ENCODE data around the gene CSRP1.
A peak's percentile ranks its signal among the peaks of the same experiment; 100 is the strongest.
"Not testable (repeated sequence)": the region's sequence is repeated elsewhere in the genome, so short reads cannot be mapped to it uniquely, and the experiment has no call there.

CSRP1 gene

DNA sequence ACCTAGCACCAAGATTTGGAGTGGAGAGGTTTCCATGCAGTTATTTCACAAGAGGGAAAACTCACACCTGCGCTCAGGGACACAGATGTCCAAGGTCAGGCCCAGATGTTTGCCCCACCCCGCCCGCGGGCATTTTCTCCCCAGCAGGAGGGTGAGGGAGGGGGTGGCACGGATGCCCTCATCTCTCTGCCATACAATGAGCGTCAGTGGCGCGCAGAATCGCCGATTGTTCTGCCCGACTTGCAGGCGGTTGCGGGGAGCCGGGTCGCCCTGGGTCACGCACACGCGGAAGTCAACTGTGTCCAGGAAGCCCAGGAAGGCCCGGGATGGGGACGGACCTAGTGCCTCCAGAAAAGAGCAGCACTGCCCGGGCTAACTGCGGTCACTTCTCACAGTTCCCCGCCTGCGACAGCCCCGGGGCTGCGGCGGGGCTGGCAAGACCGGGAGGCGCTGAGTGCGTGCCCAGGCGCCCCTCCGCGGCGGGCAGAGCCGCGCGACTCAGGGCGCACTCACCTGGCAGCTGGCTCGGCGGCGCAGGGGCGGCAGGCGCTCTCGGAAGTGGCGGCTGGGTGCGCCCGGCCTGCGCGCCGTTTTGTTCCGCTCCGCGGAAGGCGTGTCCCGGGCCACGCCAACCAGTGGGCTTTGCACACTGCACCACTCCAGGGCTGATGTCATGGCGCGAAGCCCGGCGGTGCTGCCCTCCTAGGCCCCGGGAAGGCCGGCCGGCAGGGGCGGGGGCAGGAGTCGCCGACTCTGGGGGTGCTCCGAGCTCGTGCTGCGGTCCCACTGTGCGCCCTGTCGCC, at the start of gene CSRP1:
CSRP1 (minus strand) TSS at position 567 of the 803 bp plus-strand sequence. CDS start 10,820 bp downstream, outside the sequence.
- DNase-seq: peak; percentile 84

DNA sequence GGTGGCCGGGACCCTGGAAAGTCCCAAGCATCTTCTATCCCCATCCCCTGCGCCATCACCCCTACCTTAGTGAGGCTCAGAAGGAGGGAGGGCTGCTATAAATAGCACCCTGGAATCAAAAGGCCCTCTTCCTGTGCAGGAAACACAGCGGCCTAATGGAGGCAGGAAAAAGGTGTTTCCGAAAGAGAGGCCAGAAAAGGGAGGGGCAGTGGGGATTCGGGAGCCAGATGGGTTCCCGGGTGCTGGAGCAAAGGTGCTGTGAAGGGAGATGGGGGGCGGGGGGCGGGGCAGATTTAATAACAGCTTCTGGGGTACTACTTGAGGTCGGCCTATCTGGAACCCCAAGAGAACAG, 48.6 kb upstream of the CSRP1 start:
- no peak for DNase-seq

DNA sequence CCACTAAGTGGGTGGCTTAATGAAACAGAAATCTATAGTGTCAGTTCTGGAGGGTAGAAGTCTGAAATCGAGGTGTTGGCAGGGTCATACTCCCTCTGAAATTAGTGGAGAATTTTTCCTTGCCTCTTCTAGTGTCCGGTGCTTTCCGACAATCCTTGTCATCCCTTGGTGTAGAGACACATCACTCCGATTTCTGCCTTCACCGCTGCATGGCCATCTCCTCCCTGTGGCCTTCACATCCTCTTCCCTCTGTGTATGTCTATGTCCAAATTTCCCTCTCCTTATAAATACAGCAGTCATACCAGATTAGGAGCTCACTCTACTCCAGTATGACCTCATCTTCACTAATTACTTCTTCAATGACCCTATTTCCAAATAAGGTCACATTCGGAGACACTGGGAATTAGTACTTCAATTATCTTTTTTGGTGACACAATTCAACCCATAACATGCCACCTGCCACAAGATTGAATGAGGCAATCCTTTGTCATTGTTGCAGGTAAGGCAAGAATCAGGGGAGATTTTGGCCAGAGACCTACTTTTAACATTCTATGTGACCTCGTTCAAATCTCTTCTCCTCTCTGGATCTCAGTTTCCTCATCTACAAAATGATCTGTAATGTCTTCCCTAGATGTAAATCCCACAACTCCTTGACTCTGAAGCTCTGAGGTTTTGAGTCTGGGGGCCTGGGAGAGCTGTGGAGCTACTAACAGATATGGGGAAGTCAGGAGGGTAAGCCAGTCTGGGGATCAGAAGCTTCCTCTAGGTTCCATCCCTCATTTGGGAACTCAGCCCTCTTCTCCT, 48.1 kb upstream of the CSRP1 start:
- no peak for DNase-seq

DNA sequence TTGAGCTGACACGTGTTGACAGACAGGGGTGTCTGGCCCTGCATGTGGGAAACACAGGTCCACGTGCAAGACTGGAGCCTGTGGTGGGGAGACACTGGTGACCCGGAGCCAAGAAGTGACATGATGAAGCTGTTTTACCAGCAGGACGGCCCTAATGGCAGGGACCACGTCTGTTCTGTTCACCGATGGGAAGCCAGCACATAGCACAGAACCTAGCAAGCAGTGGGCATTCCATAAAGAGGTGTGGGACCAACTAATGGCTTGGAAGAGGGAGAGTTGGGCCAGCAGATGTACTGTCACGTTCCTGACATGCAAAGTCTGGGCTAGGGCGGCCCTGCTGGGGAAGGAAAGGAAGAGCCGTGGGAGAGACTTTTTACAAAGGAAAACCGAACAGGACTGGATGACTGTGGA, 47.3 kb upstream of the CSRP1 start:
- no peak for DNase-seq

DNA sequence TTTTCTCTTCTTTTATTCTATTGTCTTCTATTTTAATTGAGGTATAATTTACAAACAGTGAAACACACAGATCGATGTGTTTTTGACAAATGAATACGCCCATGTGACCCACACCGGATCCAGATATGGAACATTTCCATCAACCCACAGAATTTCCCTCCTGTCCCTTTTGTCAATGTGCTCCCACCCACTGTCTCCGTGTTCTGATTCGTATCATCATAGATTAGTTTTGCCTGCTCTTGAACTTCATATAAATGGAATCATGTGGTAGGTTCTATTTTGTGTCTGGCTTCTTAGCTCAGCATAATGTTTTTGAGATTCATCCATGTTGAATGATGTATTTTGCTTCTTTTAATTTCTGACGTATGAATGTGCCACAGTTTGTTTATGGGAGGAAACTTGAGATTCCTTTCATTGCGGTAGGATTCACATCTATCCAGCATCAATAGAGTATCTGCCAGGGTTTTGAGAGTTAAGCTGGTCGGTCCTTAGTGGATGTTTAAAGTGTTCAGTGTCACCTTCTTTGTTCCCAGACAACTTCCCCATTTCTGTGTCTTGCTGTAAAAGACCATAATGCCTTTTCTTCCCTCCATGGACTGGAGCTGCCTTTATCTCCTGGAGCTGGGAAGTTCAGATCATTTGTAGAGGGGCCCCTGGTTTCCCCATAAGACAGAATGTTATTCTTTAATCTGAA, 46.7 kb upstream of the CSRP1 start:
- no peak for DNase-seq

DNA sequence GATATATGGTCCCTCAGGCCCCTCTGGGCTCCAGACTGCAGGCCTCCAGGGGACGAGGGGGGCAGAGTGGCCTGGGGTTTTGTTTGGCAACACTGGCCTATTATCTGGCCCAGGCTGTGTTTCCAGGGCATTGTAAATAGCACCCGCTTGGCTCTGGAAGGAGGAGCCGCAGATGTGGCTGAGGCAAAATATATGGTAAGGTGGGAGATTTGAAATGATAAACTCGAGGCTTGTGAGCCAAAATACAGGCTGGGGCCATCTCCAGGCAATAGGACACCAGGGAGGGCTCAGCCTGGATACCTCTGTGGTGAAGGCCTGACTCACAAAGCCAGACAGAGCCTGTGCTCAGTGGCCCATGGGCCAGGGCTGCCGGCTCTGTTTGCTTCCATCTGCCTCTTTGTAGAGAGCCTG, 46.0 kb upstream of the CSRP1 start:
- no peak for DNase-seq

DNA sequence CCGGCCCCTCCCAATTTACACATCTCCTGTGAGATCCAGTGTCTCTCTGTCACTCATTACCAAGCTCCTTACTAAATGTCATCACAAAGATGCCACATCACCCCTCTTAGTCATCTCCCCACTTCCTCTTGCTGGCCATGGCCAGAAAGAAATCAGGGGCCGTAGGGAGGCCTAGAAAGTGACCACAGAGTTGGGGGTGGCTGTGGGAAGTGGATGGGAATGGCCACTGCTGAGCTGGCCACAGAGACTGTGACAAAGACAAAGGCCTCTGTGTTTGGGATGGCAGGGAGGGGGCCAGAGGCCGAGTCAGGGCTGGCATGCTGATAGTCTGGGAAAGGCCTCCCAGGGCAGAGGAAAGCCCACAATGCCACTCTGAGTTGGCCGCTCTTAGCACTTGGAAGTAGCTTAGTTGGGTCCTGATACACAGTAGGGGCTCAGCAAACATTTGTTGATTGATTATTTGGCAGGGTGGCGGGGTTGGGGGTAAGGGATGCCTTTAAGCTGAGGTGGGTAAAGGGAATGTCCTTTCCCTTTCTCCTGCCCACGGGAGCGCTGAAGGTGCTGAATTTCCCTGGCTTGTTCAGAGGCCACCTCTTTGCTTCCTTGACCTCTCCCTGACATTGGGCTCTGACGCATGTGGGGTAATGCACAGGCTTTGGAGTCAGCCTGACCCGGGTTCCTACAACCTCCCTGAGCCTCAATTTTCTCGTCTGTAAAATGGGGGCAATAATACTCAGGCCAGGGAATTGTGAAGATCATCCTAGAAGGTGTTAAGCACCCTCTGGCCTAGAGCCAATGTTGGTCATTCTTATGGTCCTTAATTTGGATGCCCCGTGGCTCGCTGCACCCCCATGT, 45.2 kb upstream of the CSRP1 start:
- DNase-seq: no peak

DNA sequence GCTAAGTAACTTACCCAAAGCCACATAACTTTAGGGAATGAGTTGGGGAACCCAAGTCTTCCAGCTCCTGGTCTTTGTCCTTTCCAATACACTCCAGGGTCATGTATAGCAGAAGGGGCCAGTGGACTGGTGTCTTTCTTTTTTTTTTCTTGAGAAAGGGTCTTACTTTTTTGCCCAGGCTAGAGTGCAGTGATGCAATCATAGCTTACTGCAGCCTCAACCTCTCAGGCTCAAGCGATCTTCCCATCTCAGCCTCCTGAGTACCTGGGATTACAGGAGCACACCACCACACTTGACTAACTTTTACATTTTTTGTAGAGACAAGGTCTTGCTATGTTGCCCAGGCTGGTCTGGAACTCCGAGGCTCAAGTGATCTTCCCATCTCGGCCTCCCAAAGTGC, 44.2 kb upstream of the CSRP1 start:
- no peak for DNase-seq

DNA sequence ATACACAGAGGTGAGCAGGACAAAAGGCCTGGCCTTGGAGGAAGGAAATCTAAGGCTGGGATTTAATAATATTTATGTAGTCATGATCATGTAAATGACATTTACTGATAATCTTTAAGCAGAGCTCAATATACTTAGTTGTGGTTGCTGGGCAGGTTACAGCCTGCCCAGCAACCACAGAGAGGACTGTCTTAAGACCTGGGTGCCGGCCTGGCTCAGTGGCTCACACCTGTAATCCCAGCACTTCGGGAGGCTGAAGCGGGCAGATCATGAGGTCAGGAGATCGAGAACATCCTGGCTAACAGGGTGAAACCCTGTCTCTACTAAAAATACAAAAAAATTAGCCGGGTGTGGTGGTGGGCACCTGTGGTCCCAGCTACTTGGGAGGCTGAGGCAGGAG, 42.6 kb upstream of the CSRP1 start:
- DNase-seq: not testable (repeated sequence)

DNA sequence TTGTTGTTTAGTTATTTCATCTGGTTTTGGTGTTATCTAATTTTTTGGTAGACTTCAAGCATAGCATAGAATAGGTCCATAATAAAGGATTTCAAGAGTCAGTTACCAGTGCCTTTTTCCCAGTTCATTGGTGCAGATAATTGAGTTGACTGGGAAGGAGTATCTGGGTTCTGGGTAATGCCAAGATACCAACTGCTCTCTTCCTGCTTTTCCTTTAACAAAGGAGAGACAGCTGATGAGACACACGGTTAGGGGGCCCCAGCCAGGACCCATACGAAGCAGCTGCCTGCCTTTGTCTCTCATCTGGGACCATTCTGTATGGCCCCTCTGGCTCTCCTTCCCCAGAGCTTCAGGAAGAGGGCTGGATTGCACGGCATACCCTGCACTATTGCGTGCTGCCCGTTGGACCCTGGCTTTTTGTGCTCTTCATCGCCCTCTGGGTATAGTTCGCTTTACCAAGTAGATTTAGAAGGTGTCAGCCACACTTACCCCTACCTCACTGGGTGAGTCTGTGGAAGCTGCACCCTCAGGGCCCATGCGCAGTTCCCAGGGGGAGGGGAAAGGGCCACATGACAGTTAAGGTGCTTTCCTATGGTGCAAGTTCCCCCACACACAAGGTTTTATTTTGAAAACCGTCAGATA, 39.0 kb upstream of the CSRP1 start:
- no peak for DNase-seq

DNA sequence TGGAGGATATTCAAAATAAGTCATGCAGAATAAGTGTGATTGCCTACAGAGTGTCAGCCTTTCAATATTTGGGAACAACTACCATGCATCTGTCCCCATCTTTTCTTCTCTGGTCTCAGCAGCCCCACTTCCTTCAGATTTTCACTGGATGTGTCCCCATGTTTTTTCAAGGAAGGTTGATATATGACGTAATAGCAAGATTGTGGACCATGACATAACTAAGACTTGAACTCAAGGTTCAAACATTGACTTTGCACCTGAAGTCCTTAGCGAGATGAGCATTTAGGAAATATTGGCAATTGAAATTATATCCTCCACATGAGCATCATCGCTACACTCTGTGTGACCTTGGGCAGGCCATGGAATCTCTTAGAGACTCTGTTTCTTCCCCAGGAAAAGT, 37.8 kb upstream of the CSRP1 start:
- DNase-seq: no peak

DNA sequence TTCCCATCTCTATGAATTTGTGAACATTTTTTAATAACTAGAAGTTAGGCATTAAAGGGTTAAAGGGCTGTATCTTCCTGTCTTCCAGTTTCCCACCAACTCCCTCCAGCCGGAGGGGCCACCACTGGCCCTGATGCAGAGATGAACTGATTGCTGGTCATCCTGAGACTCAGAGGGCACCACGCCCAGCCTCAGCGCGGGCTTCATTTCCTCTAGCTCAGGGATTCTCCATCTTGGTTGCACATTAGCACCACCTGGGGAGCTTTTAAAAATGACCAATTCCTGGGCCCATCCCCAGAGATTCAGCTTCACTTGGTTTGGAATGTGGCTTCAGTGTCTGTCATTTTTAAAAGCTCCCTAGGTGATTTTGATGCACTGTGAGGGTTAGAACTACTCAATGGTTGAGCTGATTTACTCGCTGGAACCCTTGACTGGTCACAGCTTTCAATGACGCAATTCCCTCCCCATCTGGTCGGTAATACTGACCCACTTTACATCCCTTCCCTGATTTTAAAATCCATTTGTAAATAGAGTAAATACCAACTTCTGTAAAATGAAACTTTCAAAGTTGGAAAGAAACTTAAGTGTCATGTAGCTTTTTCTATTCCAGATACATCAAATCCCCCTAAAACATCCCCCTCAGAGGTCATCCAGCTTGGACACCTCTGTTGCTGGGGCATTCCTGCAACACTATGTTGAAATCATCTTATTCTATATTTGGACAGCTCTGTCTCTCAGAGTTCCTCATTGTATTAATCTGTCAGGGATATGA, 37.1 kb upstream of the CSRP1 start:
- no peak for DNase-seq

DNA sequence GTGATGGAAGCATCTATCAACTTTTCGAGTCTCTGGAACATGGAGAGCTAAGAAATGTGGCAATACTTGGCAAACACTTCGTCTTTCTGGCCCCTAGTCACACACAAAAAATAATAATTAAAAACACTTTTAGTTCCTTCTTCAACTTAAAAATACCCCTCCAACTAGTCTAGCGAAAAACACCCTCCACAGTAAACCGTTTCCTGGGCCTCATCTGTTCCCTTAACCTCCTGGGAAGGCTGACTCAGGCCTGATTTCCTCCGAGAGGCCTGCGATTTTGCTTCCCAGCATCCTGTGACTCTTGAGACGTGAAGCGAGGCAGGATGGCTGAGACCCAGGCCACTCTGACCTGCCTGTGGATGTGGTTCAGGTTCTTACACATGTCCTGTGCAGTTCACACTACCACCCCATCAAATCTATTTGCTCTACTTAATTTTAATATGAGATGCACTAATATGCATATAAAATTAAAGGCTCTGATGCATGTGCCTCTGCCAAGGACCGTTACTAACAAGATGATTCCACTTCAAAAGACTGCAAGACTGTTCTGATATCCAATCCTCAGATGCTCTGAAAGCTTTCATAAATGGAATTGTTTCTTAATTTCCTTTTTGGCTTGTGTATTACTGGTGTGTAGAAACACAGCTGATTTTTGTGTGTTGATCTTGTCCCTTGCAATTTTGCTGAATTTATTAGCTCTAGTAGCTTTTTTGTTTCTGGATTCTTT, 35.5 kb upstream of the CSRP1 start:
- DNase-seq: no peak

DNA sequence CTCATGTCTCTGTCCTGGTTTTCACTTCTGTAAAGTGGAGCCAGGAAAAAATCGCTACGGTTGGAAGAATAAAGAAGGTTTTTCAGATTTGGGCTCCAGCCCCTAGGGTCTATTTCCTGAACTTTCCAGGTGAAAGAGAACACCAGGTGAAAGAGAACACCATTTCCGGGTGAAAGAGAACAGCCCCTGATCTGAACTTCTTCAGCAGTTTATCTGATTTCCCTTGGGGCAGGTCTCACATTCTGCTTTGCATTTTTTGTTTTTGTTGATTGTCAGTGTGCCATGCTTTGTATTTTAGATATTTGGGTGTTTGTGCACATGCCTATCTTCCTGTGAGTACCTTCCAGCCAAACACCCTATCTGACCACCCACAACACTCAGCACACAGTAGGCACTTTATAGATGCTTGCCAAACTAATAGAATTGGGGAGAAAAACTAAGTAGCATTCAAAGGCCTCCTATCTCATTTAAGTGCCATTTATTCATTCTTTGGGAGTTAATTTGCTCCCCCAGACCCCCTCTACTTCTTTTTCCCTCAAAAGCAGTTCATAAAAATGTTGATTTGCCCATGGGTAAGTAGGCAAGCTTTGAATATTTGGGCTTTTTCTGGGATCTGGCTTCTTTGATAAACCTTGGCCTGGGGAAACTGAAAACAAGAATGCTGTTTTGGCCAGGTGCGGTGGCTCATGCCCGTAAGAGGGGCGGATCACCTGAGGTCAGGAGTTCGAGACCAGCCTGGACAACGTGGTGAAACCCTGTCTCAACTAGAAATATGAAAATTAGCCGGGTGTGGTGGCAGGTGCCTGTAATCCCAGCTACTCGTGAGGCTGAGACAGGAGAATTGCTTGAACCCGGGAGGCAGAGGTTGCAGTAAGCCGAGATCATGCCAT, 34.2 kb upstream of the CSRP1 start:
- no peak for DNase-seq

DNA sequence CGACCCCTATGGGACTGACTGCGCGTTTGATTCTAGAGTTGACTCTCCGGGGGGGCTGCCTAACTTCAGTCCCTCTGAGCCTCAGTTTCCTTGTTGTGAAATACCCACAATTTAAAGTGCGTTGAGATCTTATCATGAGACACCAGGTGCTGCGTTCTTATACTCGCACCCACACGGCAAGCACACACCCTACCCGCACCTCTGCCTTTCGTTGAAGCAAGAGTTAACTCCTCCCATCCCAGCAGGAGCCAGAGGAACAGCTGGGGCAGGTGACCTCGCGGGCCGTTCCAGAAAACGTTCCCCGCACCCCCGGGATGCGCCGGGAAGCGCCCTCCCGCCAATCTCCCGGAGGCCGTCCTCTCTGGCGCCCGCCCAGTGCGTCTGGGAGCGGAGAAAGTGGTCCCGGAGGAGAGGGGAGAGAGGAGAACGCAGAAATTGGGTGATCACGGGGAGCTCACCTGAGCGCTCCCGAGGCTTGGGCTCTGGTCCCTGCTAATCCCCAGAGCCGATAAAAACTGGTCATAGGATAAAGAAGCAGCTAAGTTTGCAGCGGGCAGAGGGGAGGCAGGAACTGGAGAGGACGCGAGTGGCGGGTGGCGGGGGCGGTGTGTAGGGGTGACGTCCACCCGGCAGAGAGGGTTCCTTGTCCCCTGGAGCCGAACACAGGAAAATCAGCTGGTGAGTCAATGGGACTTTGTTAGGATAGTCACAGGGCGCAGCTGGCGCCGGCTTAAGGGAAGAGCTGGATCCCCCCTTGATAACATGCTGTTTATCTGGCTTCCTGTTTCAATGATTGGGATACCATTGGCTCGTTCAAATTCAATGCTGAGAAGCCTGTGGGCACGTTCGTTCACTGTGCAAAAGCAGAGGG, 32.9 kb upstream of the CSRP1 start:
- no peak for DNase-seq

DNA sequence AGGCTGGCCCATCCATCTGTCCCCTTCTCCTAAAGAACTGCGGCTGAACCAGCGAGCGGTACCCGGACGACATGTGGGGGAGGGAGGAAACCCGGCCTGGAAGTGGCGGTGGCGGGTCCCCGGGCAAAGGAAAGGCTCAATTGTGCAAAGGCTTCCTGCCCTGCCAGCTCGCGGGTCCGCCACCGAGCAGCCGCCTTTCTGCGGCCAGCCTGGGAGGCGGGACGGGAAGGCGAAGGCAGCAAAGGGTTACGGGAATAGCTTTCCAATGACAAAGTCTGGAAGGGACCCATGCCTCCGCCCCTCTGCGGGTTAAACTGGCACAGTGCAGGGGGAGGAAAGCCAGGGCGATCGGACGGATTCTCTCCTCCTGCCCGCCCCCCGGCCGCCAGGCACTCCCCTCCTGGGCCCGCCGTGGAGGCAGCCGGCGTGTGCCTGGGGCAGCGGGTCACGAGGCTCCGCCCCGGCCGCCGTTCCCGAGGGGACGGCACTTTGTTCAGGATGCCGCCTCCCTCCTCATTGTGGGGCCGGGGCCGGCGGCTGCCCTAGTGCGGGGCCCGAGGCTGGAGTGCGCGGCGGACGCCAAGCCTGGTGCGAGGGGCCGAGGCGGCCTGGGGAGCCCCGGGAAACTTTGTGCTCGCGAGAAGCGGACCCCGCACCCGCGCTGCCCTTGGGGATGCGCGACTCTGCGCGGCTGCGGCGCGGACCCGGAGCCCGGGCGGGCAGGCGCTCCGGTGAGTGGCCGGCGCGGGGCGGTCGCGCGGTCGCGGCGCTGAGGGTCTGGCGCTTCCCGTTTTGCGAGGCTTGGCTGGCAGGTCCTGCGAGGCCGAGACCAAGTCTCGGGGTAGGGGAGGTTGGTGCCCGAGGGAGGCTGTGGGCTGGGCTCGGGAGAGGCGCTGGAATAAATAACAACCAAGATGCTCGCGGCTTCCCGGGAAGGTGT, 32.0 kb upstream of the CSRP1 start, which contains the start of gene NAV1:
NAV1 (plus strand) TSS at position 516 of the 940 bp plus-strand sequence. CDS start 83,758 bp downstream, outside the sequence.
- no peak for DNase-seq

Measured in CD4-positive, alpha-beta T cell treated with Interleukin-17A for 1 hour (primary cell).